ENCODE results near the gene LIF. TPM values are rescaled to one million over a fixed set of nuclear protein-coding genes. Genes with fewer than 3 reads are reported as not detected.

Gene LIF
- total RNA-seq, 2 donors from 2014 or later, result 0.31 to 0.77 TPM

GRCh38 chr22:30208631-30209603, 37.6 kb downstream of the LIF start:
- H3K36me3 ChIP-seq (ENCODE audit: control insufficient read depth, insufficient read depth, low read length), result no peaks in the 10 kb centered on the region
- Mint-ChIP-seq H3K36me3 (ENCODE audit: low read depth) (no peaks in the 10 kb centered on the region), H3K27ac (no peak overlapping the region), H3K9me3 (no peaks in the 10 kb centered on the region), H3K4me1 (peaks cover 10% of the 10 kb centered on the region), H3K27me3 (ENCODE audit: insufficient read depth) (peaks cover 17% of the 10 kb centered on the region), H3K4me3 (no peak overlapping the region)
- TF ChIP-seq, protein P1, sequence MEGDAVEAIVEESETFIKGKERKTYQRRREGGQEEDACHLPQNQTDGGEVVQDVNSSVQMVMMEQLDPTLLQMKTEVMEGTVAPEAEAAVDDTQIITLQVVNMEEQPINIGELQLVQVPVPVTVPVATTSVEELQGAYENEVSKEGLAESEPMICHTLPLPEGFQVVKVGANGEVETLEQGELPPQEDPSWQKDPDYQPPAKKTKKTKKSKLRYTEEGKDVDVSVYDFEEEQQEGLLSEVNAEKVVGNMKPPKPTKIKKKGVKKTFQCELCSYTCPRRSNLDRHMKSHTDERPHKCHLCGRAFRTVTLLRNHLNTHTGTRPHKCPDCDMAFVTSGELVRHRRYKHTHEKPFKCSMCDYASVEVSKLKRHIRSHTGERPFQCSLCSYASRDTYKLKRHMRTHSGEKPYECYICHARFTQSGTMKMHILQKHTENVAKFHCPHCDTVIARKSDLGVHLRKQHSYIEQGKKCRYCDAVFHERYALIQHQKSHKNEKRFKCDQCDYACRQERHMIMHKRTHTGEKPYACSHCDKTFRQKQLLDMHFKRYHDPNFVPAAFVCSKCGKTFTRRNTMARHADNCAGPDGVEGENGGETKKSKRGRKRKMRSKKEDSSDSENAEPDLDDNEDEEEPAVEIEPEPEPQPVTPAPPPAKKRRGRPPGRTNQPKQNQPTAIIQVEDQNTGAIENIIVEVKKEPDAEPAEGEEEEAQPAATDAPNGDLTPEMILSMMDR (conservative IDR thresholded peaks at IDR 0.05), result no peak
- no peaks in the 10 kb centered on the region for H3K27me3 ChIP-seq (ENCODE audit: control insufficient read depth, insufficient read depth, low read length, poor library complexity, severe bottlenecking)
- peak; percentile 73 for DNase-seq
- no peaks in the 10 kb centered on the region for H3K4me1 ChIP-seq (ENCODE audit: control insufficient read depth, insufficient read depth, low read length)
- no peak overlapping the region for H3K4me3 ChIP-seq (ENCODE audit: low read length)
- H3K9ac ChIP-seq (ENCODE audit: extremely low read depth, low read length, poor library complexity, severe bottlenecking), result no peak overlapping the region
- WGBS, 2 experiments (ENCODE audit: insufficient coverage in 1 of 2, insufficient read length in 1 of 2), result 78 to 81% methylated on average over 16 to 26 of the region's 26 CpGs
- H3K9me3 ChIP-seq (ENCODE audit: control insufficient read depth, low read length), result no peaks in the 10 kb centered on the region
- H3K27ac ChIP-seq (ENCODE audit: low read depth, low read length), result no peak overlapping the region

GRCh38 chr22:30206944-30207343, 39.6 kb downstream of the LIF start:
- no peaks in the 10 kb centered on the region for H3K9me3 Mint-ChIP-seq
- H3K36me3 ChIP-seq (ENCODE audit: control insufficient read depth, insufficient read depth, low read length), result no peaks in the 10 kb centered on the region
- H3K4me3 ChIP-seq (ENCODE audit: low read length), result no peak overlapping the region
- no peaks in the 10 kb centered on the region for H3K9me3 ChIP-seq (ENCODE audit: control insufficient read depth, low read length)
- TF ChIP-seq, protein P1 (conservative IDR thresholded peaks at IDR 0.05), result no peak
- H3K27me3 Mint-ChIP-seq (ENCODE audit: insufficient read depth), result peaks cover 17% of the 10 kb centered on the region
- H3K36me3 Mint-ChIP-seq (ENCODE audit: low read depth), result no peaks in the 10 kb centered on the region
- peaks cover 14% of the 10 kb centered on the region for H3K4me1 Mint-ChIP-seq
- H3K27me3 ChIP-seq (ENCODE audit: control insufficient read depth, insufficient read depth, low read length, poor library complexity, severe bottlenecking), result no peaks in the 10 kb centered on the region
- DNase-seq, result peak; percentile 86
- no peak overlapping the region for H3K9ac ChIP-seq (ENCODE audit: extremely low read depth, low read length, poor library complexity, severe bottlenecking)
- 48 to 62% methylated on average over 11 to 16 of the region's 16 CpGs for WGBS, 2 experiments (ENCODE audit: insufficient coverage in 1 of 2, insufficient read length in 1 of 2)
- H3K27ac Mint-ChIP-seq, result no peak overlapping the region
- H3K4me1 ChIP-seq (ENCODE audit: control insufficient read depth, insufficient read depth, low read length), result no peaks in the 10 kb centered on the region
- H3K4me3 Mint-ChIP-seq, result no peak overlapping the region
- no peak overlapping the region for H3K27ac ChIP-seq (ENCODE audit: low read depth, low read length)

DNA sequence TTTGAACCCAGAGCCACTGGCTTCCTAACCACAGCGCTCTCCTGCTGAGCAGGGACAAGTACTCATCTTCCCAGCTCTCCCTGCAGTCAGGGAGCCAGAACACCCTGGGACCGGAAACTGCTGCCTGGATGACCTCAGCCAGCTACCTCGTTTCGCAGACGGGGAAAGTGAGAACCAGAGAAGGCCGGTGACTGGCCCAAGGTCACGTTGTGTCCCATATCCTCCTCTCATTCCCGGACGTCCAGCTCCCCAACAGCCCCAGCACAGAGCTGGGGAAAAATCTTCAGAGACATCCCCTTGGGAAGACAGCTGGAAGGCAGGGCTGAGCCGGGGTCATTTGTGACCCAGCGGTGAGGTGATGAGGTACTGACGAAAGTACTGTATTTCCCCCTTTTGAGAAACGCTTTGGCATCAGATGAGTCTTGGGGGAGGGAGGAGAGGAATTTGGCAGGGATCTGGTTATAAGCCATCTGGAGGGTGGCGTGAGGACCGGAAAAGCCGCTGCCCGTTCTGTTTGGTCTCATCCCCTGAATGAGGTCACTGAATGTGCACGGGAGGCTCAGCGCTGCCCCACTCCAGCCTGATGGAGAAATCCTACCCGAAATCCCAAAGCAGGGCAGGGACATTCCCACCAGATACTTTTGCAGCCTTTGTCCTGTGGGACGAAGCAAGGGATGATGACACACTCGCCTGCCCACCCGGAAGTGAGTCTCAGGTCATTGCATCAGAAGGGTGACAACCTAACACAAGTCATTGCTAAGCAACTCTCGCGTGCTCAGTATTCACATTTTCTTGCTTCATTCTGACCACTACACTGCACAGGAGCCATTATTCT, 41.1 kb downstream of the LIF start:
- H3K36me3 Mint-ChIP-seq (ENCODE audit: low read depth), result no peaks in the 10 kb centered on the region
- Histone ChIP-seq H3K9me3 (ENCODE audit: control insufficient read depth, low read length) (no peaks in the 10 kb centered on the region), H3K9ac (ENCODE audit: extremely low read depth, low read length, poor library complexity, severe bottlenecking) (no peak overlapping the region), H3K36me3 (ENCODE audit: control insufficient read depth, insufficient read depth, low read length) (no peaks in the 10 kb centered on the region), H3K27me3 (ENCODE audit: control insufficient read depth, insufficient read depth, low read length, poor library complexity, severe bottlenecking) (no peaks in the 10 kb centered on the region), H3K27ac (ENCODE audit: low read depth, low read length) (no peak overlapping the region), H3K4me3 (ENCODE audit: low read length) (no peak overlapping the region), H3K4me1 (ENCODE audit: control insufficient read depth, insufficient read depth, low read length) (no peaks in the 10 kb centered on the region)
- 86 to 92% methylated on average over 18 to 25 of the region's 25 CpGs for WGBS, 2 experiments (ENCODE audit: insufficient coverage in 1 of 2, insufficient read length in 1 of 2)
- peaks cover 14% of the 10 kb centered on the region for H3K4me1 Mint-ChIP-seq
- H3K27me3 Mint-ChIP-seq (ENCODE audit: insufficient read depth), result peaks cover 15% of the 10 kb centered on the region
- no peak overlapping the region for H3K4me3 Mint-ChIP-seq
- TF ChIP-seq, protein P1 (conservative IDR thresholded peaks at IDR 0.05), result no peak
- DNase-seq, result no peak
- H3K9me3 Mint-ChIP-seq, result peaks cover 2% of the 10 kb centered on the region
- no peak overlapping the region for H3K27ac Mint-ChIP-seq

Data from endodermal cell (in vitro differentiated cells).